Osteocyte (in vitro differentiated cells): ENCODE results near the gene OSBPL5. TPM values are rescaled to one million over a fixed set of nuclear protein-coding genes. Genes with fewer than 3 reads are reported as not detected.

Source experiments
- DNase-seq: peaks from one replicate; pipeline ENCODE4 v3.0.0; 2021; ENCODE audit warnings: mixed read lengths; ENCODE audit not compliant: unreplicated experiment; ENCODE audit errors: extremely low spot score
- H3K27ac Mint-ChIP-seq: one replicate; pipeline ENCODE4 v1.8.0; 2021; ENCODE audit warnings: mild to moderate bottlenecking, mixed read lengths; ENCODE audit not compliant: unreplicated experiment
- H3K27me3 Mint-ChIP-seq: one replicate; pipeline ENCODE4 v1.8.0; 2021; ENCODE audit warnings: mixed read lengths; ENCODE audit not compliant: unreplicated experiment
- H3K36me3 Mint-ChIP-seq: one replicate; pipeline ENCODE4 v1.8.0; 2021; ENCODE audit warnings: mixed read lengths; ENCODE audit not compliant: unreplicated experiment
- H3K4me1 Mint-ChIP-seq: one replicate; pipeline ENCODE4 v1.8.0; 2021; ENCODE audit warnings: mixed read lengths; ENCODE audit not compliant: unreplicated experiment
- H3K4me3 Mint-ChIP-seq: one replicate; pipeline ENCODE4 v1.8.0; 2021; ENCODE audit warnings: mild to moderate bottlenecking, moderate library complexity, mixed read lengths; ENCODE audit not compliant: unreplicated experiment
- H3K9me3 Mint-ChIP-seq: one replicate; pipeline ENCODE4 v1.8.0; 2021; ENCODE audit warnings: mixed read lengths; ENCODE audit not compliant: unreplicated experiment
- total RNA-seq: library from RNA; stranded (reverse); gene quantifications from 2 replicates; pipeline ENCODE4 v1.2.1, GENCODE V29; 2021
- TF ChIP-seq, protein P1 (sequence below): fragments of 200-600 bp; sonication (generic); IDR thresholded peaks from 2 replicates; pipeline ENCODE4 v1.5.0; 2021; ENCODE audit warnings: antibody characterized with exemption, mild to moderate bottlenecking, moderate library complexity

OSBPL5 gene
- total RNA-seq, 1 donor from 2014 or later: 47.9 TPM

DNA sequence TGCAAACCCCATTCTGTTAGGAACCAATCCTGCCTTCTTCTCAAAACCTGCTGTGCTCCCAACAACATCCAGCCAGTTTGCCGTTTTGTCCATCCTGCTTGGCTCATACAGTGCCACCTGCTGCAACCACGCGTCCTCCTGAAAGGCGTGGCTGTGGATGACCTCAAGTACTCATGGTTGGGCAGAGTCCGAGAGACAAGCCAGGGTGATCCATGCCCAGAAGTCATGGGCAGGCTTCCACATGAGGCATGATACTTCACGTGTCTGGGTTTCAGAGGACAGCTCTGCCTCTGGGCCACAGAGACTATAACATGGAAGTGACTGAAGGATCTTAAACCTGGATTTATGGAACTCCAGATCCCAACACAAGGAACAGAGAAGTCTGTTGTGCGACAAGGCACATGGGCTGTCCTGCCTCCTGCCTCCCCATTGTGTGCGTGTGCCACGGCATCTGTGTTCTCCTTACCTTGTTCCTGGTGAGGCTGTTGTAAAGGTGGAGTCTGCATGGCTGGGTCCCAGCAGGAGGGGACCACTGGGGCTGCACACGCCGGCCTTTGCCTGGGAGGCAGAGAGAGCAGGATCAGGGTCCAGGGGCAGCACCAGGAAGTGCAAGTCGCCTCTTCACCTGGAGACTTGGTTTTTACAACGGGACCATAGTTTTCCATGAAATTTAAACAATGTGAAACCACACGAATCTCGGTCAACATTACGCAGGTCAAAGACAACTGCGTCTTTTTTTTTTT, 123.2 kb downstream of the OSBPL5 start:
- no peak for DNase-seq
- Mint-ChIP-seq H3K4me1 (peaks cover 39% of the 10 kb centered on the region), H3K4me3 (no peak overlapping the region), H3K27ac (peak overlapping the region; percentile 73), H3K36me3 (peaks cover 60% of the 10 kb centered on the region), H3K9me3 (no peaks in the 10 kb centered on the region), H3K27me3 (no peaks in the 10 kb centered on the region)
- TF ChIP-seq, protein P1, sequence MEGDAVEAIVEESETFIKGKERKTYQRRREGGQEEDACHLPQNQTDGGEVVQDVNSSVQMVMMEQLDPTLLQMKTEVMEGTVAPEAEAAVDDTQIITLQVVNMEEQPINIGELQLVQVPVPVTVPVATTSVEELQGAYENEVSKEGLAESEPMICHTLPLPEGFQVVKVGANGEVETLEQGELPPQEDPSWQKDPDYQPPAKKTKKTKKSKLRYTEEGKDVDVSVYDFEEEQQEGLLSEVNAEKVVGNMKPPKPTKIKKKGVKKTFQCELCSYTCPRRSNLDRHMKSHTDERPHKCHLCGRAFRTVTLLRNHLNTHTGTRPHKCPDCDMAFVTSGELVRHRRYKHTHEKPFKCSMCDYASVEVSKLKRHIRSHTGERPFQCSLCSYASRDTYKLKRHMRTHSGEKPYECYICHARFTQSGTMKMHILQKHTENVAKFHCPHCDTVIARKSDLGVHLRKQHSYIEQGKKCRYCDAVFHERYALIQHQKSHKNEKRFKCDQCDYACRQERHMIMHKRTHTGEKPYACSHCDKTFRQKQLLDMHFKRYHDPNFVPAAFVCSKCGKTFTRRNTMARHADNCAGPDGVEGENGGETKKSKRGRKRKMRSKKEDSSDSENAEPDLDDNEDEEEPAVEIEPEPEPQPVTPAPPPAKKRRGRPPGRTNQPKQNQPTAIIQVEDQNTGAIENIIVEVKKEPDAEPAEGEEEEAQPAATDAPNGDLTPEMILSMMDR: no peak

DNA sequence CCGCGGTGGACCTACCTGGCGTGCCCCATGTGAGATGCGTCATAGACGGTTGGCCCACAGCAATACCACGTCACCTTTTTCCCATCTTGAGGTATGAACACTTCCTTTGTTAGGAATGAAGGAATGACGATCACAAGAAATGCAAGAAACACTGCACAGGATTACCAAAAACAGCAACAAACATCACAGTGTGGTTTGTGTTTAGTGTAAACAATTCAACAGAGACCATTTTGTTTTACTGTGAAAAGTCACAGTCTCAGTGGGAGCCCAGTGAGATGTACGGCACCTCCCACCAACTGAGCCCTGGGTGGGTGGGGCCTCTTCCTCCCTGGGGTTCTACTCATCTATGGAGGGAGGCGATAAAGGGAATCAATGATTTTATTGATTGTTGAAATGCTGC, 124.2 kb downstream of the OSBPL5 start:
- Mint-ChIP-seq H3K27me3 (no peaks in the 10 kb centered on the region), H3K4me3 (no peak overlapping the region), H3K4me1 (peaks cover 37% of the 10 kb centered on the region), H3K27ac (no peak overlapping the region), H3K36me3 (peaks cover 64% of the 10 kb centered on the region), H3K9me3 (no peaks in the 10 kb centered on the region)
- DNase-seq: no peak
- TF ChIP-seq, protein P1: no peak

DNA sequence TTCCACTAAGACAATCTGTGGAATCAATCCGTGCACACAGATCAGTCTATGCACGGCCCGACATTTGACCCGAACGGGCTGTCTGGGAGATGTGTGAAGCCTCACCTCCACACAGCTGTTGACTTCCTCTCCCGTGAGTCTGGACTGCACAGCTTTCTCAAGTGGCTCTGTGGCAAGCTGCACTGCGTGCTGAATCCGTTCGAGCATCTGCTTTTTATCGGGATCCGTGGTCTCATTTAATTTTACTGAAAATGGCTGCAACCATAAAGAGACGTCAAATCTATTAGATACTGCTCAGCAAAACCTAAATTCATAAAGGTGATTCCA, 127.2 kb downstream of the OSBPL5 start:
- Mint-ChIP-seq H3K36me3 (peaks cover 58% of the 10 kb centered on the region), H3K27ac (no peak overlapping the region), H3K4me1 (peaks cover 16% of the 10 kb centered on the region), H3K9me3 (no peaks in the 10 kb centered on the region), H3K4me3 (no peak overlapping the region), H3K27me3 (no peaks in the 10 kb centered on the region)
- TF ChIP-seq, protein P1: no peak
- no peak for DNase-seq

Other genes starting within 250 kb of the OSBPL5 start
- 89.6 and 96.1 TPM in 2 replicates for gene PHLDA2, start 235.9 kb downstream of the OSBPL5 start, total RNA-seq
- gene NAP1L4, start 173.0 kb downstream of the OSBPL5 start, total RNA-seq: 147 and 148 TPM in 2 replicates
- 134 and 148 TPM in 2 replicates for gene CARS1, start 107.9 kb downstream of the OSBPL5 start, total RNA-seq
- gene MRGPRG, start 53.5 kb upstream of the OSBPL5 start, total RNA-seq: not detected in 2 replicates
- not detected in 2 replicates for gene MRGPRE, start 67.1 kb upstream of the OSBPL5 start, total RNA-seq
- 15.8 and 18.5 TPM in 2 replicates for gene ZNF195, start 213.8 kb upstream of the OSBPL5 start, total RNA-seq